Measurements from ENCODE around the gene SIVA1.

- TF ChIP-seq POLR2A (IDR thresholded peaks at IDR 0.05) (no peak), POLR2AphosphoS5 (IDR thresholded peaks at IDR 0.05) (no peak)
- TF ChIP-seq, protein P1, sequence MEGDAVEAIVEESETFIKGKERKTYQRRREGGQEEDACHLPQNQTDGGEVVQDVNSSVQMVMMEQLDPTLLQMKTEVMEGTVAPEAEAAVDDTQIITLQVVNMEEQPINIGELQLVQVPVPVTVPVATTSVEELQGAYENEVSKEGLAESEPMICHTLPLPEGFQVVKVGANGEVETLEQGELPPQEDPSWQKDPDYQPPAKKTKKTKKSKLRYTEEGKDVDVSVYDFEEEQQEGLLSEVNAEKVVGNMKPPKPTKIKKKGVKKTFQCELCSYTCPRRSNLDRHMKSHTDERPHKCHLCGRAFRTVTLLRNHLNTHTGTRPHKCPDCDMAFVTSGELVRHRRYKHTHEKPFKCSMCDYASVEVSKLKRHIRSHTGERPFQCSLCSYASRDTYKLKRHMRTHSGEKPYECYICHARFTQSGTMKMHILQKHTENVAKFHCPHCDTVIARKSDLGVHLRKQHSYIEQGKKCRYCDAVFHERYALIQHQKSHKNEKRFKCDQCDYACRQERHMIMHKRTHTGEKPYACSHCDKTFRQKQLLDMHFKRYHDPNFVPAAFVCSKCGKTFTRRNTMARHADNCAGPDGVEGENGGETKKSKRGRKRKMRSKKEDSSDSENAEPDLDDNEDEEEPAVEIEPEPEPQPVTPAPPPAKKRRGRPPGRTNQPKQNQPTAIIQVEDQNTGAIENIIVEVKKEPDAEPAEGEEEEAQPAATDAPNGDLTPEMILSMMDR (IDR thresholded peaks at IDR 0.05), result no peak
Observed at GRCh38 chr14:104777808-104778249, 24.9 kb downstream of the SIVA1 start.

Measured in transverse colon (tissue), 4 donors.